GM19468 (cell line): ENCODE results near the gene OCA2.
"Not testable (repeated sequence)": the region's sequence is repeated elsewhere in the genome, so short reads cannot be mapped to it uniquely, and the experiment has no call there.

ENCODE experiments used
- ATAC-seq: cut with Tn5 transposase; IDR thresholded peaks from one replicate; pipeline ENCODE4 v1.9.1; 2021; ENCODE audit warnings: mild to moderate bottlenecking, moderate library complexity, moderate number of reproducible peaks; ENCODE audit not compliant: unreplicated experiment; ENCODE audit errors: extremely low read depth

The OCA2 gene

DNA sequence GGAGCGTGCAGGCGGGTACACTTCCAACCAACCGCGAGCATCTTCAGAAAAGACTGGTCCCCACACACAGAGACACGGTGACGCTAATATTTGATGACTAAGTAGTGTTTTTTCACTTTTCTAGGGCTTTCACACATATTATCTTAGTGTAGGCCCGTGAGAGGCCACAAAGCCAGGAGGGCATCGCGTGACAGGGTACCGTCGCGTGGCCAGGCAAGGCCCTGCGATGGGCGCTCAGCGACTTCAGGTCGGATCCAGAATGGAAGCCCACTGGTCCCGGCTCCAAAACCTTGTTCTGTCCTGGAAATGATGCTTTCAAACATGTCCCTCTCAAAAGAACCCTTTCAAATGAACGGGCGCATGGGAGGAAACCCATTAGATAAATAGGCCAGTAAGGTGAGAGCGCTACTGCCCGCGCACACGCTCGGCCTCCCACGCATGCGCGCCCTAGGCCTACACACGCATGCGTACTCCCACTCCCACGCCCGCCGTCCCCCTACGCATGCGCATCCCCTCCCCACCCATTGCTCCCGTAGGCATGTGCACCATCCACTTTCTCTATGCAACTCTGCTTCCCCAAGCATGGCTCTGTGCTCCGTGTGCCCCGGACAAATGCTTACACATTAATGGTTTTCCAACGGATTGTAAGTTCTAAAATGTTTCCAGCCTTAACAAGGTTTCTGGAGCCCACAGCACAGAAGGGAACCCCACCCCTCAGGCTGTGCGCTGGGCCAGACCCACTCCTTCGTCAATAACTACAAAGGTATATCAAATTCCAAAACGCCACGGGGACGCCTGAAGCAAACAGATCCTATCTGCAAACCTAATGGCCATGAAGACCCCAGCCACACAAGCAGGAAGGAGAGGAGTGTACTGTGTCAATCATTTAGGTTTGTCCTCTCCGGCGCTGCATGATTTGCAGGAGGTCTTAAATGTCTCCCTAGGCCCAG, 72.1 kb downstream of the OCA2 start:
- no peak for ATAC-seq

DNA sequence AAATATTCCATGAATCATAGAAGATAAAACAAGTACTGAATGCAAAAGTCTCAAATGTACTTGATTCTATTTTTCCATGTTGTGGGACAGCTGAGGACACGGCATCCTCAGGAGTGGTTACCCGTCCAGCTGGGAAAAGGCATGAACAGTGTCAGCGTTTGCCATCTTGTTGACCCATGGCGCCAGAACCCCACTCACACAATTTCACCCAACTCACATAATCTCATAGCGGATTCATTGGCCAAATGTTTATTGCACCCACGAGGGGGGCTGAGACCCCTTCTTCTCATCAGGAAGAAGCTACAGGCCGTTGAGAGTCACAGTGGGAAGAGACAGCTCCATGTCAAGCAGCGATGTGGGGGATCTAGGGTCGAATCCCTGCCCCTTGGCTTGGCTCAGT, 72.9 kb downstream of the OCA2 start:
- ATAC-seq: no peak

DNA sequence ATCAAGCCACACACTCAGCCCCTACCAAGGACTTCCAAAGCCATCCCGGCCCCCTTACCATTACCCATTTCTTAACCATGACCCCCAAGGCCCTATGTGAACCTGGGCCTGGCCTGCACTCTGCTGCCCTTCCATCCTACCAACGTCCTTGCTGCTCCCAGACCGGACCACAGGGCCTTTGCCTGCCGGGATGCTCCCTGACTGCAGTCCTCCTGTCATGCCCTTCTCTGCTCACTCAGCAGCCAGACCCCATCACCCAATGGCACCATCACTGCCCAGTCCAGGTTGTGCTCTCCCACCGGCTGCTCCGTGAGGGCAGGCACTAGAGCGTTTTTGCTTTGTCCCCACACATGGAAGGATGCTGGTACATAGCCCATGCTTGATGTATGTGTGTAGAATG, 73.7 kb downstream of the OCA2 start:
- ATAC-seq: no peak

DNA sequence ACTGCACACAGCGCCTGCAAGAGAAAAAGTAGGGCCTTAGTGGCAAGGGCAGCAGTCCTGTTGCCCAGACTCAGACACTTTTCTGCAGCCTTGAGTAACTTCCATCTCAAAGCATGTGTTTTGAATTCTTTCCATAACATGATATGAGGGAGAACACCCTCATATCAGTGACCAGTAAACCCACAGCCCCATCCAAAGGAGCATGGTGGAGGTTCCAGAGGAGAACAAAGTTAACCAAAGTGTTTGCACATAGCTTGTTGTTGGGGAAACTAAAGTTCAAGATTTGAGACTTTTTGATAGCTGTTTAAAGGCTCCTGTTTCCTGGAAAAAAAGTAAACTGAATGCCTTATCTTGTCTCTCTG, 74.2 kb downstream of the OCA2 start:
- no peak for ATAC-seq

DNA sequence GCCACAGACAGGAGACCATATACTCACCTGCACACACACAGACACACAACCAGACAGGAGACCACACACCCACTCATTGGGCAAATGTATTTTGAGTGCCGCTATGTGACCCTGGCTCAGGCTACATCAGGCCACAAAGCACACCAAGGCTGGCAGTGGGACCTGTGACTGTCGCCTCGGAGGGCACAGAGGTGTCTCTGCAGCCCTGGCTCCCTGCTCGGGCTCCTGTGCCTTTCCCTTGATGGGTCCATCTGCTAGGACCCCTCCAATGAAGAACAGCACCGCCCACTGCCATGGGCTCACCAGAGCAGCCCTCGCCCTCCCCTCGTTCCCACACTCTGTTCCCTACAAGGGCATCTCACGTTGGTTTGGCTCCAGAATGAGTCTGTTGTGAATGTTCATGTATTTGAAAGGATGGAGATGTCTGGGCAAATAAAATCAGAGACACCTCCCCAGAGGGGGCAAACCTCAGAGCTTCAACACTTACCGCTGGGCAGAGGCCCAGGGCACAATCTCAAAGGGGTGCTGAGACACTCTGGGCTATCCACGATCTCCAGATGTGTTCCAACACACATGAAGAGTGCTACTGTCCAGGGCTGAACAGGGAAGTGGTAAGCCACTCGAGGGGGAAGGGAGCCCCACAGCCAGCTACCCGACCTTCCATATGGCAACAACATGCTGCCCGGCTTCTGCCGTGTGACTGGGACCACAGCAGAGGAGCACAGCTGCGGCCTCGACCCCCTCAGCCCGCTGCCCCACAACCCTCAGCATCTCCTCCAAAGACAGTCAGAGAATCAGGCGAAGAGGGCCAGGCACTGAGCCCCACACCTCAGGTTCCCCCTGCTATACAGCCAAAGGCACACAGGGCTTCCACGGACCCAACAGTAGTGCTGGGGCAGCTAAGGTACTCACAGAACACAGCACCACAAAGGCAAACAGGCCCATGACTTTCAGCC, 74.9 kb downstream of the OCA2 start:
- no peak for ATAC-seq

DNA sequence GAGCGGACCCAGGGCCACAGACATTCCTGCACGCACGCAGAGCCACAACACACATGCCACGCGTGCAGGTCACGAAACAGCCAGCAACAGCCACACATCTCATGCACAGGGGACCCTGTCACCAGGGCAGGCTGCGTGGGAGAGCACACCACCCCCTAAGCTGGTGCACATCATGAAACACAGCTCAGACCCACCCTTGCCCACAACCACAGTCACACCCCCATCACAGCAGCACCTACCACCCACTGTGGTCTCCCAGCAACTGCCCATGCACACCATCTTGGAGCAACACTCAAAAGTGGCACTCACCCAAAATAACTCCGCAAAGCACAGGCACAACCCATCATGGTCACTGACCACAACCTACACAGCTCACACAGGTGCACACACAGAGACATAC, 75.7 kb downstream of the OCA2 start:
- no peak for ATAC-seq

DNA sequence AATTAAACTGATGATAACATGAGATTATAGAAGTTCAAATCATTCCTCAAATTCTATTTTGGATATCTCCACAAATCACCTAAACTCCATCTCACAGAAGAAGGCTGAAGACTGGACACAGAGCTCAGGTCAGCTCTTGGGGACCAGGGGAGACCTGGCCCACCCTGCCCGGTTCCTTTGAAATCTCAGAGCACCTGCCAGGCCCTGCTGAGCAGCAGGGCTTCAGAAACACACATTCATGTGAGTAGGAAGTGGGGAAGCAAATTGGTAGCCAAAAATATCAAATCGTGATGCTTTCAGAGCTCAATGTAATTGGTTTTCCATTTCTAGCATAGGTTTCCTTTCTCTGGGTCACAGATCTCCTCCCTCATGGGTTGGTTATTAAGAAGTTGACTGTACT, 76.2 kb downstream of the OCA2 start:
- ATAC-seq: no peak

DNA sequence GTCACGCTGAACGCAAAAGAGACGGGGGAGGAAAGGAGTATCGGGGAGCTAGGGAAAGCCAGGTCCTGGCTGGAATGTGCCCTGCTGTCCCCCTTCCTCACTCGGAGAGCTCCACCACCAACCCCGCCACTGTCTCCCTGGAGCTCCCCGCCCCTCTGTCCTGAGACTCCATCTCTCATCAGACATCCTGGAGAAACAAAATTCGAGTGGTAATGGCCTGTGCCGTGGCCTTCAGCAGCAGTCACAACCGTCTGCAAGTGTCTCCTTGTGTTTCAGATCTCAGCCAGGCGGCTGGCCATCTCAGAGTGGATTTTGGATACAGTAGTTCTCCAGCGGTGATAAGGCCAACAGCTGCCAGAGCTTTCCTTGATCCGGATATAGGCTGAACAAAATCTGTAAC, 76.9 kb downstream of the OCA2 start:
- ATAC-seq: no peak

DNA sequence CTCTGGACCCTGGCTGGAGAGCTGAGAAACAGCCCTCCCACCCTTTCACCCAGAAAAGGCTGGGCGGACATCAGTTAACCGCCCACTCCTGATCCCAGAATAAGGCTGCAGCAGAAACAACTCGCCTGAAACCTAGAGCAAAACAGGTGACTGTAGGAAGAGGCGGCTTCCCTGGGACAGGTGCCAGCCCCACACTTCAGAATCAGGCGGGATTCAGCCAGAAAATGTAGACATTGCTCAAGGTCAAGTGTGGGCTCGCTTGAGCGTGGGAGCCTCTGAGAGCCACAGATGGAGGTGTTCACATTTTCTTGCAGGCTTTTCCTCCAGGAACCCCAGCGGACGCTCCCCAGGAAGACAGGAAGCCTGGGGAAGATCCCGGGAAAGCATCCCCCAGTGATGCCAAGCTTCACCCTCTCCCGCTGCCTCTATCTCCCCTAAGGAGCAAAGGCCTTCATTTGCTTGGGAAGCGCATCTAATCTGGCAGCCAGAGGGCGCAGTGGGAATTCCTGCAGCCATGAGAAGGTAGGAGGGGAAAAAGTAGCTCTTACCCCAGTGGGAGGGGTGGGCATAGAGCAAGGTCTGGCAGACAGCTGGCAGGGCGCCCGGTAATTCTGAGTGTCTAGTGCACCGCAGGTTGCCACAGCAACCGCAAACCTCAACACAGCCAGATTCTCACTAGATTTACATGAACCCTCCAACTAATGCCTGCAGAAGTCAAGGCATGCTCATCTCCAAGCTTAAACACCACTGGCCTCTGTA, 77.7 kb downstream of the OCA2 start:
- ATAC-seq: no peak

DNA sequence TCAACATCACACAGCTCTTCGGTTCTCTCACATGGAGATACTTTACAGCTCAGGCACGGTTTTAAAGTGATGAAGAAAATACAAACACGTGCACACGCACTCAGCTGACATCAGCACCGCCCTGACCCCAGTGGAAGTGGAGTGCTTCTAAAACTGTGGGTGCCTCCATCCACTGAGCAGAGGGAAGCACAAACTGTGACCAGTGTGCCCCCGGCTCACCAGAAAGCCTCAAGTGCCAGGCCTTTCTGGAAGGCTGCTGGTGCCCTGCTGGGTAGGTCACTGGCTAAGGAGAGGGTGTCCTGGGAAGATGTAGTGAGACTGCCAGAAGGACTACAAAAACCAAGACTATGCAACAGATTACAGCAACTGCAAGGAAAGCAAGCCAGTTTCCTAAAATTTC, 78.5 kb downstream of the OCA2 start:
- ATAC-seq: no peak

DNA sequence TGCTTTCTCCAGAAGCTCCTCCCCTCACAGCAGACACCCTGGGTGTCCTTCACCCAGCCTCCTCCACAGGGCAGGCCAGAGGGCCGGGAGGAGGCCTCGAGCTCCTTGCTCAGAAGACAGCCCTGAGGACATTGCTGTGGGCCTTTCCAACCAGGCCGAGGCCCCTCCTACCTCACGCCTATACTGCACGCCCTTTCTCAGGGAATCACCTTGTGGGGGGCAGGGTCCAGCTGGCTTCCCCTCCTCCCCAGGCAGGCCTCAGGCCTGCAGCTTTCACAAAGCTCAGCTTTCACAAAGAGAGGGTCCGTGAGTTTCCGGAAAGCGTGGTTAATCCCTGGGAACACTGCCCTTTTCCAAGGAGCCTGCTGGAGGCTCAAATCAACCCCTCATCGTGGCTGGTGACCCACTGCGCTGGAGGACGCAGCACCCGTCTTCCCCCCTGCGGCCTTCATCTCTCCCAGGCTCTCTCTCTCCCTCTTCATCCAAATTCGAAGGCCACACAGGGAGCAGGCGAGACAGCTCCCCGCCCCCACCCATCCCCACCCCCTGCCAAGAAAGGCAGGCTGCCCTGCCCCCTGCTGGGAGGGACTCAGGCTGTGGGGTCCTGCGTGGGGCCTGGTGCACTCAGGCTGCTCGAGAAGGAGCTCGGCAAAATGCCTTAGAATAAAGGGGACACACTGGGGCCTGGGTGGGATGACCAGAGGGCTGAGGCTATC, 79.4 kb downstream of the OCA2 start:
- no peak for ATAC-seq

DNA sequence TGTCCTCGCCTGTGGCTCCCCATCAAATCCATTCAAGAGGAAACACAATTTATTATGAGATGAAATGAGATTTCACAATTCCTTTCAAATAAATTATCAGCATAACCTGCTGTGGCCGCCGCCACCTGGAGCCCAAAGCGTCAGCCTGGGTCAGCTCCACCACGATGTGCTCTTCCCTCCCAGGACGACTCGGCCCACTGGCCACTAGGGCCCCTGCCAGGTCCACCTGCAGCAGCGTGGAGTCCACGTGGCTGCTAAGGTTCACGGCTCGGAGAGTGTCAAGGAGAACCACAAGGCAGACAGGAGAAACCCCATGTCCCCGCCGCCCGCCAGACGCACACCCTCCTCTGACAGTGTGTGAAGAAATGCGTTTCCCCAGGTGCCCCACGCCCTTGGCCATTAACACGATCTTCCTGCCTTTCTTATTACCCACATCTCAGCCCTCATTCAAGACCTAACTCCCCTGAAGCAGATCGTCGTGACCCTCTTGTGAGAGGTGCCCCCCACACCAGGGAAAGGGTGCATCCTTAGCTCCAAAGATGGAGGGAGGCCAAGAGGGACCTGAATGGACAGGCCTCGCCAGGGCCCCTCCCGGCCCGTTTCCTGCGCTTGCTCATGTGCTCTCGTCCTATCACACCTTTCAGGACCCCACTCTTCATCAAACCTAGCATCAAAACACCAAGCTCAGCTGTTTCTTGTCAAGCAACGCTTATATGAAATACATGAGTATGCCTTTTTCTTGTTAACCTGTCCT, 80.6 kb downstream of the OCA2 start:
- ATAC-seq: no peak

DNA sequence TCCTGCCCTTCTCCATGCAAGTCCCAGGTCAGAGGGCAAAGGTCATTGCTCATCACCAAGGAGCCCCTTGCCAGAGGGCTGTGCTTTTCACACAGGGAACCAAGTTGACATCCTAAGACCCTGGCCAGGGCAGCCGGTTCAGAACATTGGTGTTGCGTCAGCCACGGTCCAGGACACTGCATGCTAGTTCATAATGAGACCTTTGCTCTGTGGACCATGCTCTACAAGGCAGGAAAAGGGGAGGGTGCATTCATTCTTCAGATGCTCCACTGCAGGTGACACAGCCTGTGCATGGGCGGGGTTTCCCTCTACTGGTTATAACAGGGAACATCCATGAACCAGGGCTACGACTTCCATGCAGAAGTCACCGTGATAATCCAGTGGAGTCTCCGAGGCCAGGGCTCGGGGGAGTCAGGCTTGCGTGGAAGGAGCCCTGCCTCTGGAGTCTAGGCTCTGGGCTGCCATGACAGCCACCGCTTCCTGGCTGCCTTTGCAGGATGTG, 81.6 kb downstream of the OCA2 start:
- ATAC-seq: no peak

DNA sequence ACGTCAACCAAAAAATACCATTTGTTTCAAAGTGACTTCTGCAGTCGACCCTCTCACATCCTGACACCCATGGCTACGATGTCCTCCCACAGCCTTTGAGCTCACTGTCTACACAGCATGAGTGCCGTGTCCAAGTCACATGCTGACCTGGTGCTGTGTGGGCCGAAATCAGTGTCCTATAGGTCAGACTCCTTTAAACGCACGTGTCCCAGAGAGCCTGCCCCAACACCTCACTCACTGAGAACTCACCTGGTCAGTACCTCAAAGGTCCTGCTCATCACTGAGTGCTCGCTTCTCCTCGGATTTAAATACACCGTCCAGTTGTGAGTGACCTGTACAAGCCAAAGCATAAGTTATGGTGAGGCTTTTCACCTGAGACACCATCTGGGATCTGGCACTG, 83.3 kb downstream of the OCA2 start:
- ATAC-seq: no peak

DNA sequence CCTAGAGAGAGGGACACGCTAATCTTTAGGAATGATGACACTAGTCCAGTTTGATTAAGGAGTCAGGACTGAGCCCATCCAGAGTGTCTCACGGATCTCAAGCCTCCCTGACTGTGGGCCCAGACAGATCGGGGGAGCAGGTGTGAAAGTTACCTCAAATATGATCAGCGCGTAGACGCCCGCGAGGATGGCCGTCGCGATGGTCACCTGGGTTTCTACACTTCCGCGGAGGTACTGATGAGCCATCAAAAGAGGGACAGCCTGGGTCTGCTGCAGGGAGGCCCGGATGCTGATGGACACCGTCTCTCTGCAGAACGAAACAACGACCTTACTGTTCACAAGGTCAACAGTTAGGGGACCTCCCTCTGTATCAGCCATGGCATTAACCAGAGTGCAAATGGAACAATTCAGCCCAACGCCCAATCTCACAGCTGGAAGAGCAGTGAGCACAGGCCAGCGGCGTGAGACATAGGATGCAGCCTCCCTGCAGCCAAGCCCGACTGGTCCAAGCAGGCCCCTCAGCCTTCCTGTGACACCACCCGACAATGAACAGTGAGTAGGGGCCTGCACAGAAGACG, 84.4 kb downstream of the OCA2 start:
- ATAC-seq: no peak

DNA sequence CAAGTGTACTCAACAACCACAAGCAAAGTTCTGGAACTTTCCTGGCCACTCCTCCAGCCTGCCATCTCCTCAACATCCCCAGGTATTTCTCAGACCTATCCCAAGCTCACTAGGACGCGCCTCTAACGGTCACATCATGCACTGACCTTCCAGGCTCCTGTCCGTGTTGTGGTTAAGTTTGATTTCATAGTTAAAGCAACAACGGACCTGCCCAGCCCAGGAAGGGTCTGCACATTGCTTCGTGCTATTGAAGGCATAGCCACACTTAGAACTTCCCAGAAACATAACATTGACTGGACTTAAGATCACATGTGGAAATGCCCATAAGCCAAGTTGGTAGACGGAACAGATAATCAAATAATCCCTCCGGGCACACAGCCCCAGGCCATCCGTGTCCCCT, 85.1 kb downstream of the OCA2 start:
- no peak for ATAC-seq

DNA sequence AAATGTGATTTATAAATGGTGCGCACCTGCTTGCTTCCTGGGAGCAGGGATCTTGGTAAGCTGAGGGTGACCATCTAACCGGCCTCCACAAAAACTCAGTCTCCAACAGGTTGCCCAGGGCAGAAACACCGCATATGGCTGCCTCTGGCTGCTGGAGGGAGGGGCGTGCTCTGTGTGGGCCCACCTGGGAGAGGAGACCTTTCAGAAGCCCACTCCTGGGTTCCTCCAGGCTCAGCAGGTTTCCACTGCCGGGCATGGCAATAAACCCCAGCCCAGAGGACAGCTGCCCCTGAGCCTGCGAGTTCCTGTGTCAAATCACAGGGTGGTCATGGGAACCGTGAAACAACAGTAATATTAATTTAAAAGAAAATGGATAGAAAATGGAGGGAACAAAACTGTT, 85.6 kb downstream of the OCA2 start:
- no peak for ATAC-seq

DNA sequence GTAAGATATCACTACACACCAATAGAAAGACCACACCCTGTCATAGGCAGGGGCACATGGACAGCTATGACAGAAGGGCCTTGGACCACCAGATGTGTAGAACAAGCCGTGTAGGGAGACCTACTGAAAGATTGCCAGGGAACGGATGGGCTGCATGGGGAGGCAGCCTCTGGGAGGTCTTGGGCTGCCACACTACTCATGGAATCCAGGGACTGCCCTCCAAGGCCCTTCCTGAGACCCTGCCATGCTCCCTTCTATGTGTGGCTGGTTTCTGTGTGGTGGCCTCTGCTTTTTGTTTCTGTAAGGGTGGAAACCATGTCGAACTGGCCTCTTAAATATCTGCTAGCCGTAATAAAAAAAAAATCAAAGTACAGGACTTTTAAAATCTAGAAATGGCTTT, 86.9 kb downstream of the OCA2 start:
- ATAC-seq: no peak

DNA sequence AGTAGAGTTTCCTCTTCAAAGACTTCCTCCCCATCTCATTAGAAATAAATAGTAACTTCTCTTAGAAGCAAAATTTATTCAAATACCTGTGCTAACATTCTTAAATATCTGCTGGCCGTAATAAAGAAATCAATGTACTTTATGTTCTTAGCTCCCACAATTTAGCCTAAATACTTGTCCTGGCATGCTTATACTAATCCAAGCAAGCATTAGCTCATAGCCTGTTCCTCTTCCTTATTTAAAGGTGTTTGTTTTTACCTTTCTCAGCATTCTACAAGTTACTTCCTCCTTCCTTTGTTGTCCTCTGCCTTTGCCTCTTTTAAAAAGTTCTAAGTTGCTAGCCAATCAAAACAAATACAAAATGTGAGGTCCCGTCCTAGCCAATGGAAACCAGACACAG, 90.9 kb downstream of the OCA2 start:
- not testable (repeated sequence) for ATAC-seq
